Spleen (tissue), 11 donors: ENCODE data around the gene RNF114. TPM values are rescaled to one million over a fixed set of nuclear protein-coding genes. Genes with fewer than 3 reads are reported as not detected.
A peak's percentile ranks its signal among the peaks of the same experiment; 100 is the strongest.

Experiments
- DNase-seq: peaks from one replicate; pipeline ENCODE4 v3.0.0-alpha.2; 2020
- H3K27ac ChIP-seq, 8 donors: fragments of 200-600 bp; sonication (generic) in 7 of 8; 1 replicate in 4 of 8; 2 replicates in 4 of 8; pipeline versions ENCODE4 v1.5.0 to v1.8.0; 2016 to 2021; ENCODE audit warnings: inconsistent platforms in 4 of 8, mild to moderate bottlenecking in 4 of 8, moderate library complexity in 1 of 8
- H3K27me3 ChIP-seq, 7 donors: fragments of 200-600 bp; sonication (generic) in 6 of 7; replicated peaks in 1 of 7; 1 replicate in 4 of 7; 2 replicates in 3 of 7; pipeline versions ENCODE4 v1.5.0 to v1.8.0; 2016 to 2021; ENCODE audit warnings: inconsistent platforms in 3 of 7, mild to moderate bottlenecking in 1 of 7
- H3K36me3 ChIP-seq, 6 donors: fragments of 200-600 bp; sonication (generic) in 5 of 6; 1 replicate in 4 of 6; 2 replicates in 2 of 6; pipeline versions ENCODE4 v1.5.0 to v1.8.0; 2016 to 2021; ENCODE audit warnings: inconsistent platforms in 2 of 6
- H3K4me1 ChIP-seq, 6 donors: fragments of 200-600 bp; sonication (generic) in 5 of 6; 1 replicate in 3 of 6; 2 replicates in 3 of 6; pipeline versions ENCODE4 v1.5.0 to v1.8.0; 2016 to 2021; ENCODE audit warnings: inconsistent platforms in 3 of 6
- H3K4me3 ChIP-seq, 8 donors: fragments of 200-600 bp; sonication (generic) in 7 of 8; 1 replicate in 4 of 8; 2 replicates in 4 of 8; pipeline versions ENCODE4 v1.5.0 to v1.8.0; 2016 to 2021; ENCODE audit warnings: inconsistent platforms in 4 of 8, mild to moderate bottlenecking in 4 of 8, moderate library complexity in 2 of 8
- H3K9me3 ChIP-seq, 8 donors: fragments of 200-600 bp; sonication (generic) in 7 of 8; 1 replicate in 4 of 8; 2 replicates in 4 of 8; pipeline versions ENCODE4 v1.5.0 to v1.8.0; 2016 to 2021; ENCODE audit warnings: inconsistent platforms in 4 of 8
- POLR2A ChIP-seq, 3 donors: fragments of 450-650 bp; IDR thresholded peaks; one replicate each; pipeline ENCODE4 v1.5.1; 2017; ENCODE audit warnings: antibody characterized with exemption in 3 of 3, mild to moderate bottlenecking in 1 of 3
- POLR2AphosphoS5 ChIP-seq, 3 donors: sonication (generic); formaldehyde crosslinking; IDR thresholded peaks; one replicate each; pipeline ENCODE4 v1.5.1; 2017; ENCODE audit warnings: antibody characterized with exemption in 3 of 3
- WGBS, 5 donors: extraction: QIAGEN DNeasy Blood & Tissue Kit in 3 of 5; methylation state at CpG; one replicate each; pipeline versions ENCODE4 v1.1.5 to v1.1.7; 2013 to 2018; 5-methylcytosine and 5-hydroxymethylcytosine counted together
- intact Hi-C: fragments of 100-400 bp; cut with DNase I; formaldehyde crosslinking; loops from one replicate; pipeline ENCODE4 v1.15.0; 2023; ENCODE audit warnings: low total_unique reads
- polyA plus RNA-seq, 3 donors: library from polyadenylated mRNA; stranded (reverse); fragments of 200-250 nt; gene quantifications; one replicate each; pipeline ENCODE4 v1.2.1, GENCODE V29; 2013
- total RNA-seq, 7 donors: library from RNA; depleted of rRNA in 3 of 7; stranded (reverse); fragments of >200 nt in 3 of 7; fragmentation: NEBNext Ultra II Directional in 4 of 7; extraction: Animal tissue kit (Norgen Biotek cat#: 25700) in 4 of 7; gene quantifications; one replicate each; pipeline versions ENCODE4 v1.1.0 to v1.2.1, GENCODE V29; 2016 to 2021
- TF ChIP-seq, protein P1 (sequence below), 11 experiments: fragments of 200-600 bp in 7 of 11; fragments of 450-650 bp in 4 of 11; sonication (generic) in 4 of 11; IDR thresholded peaks in 8 of 11; conservative IDR thresholded peaks in 3 of 11; 1 replicate in 7 of 11; 2 replicates in 4 of 11; pipeline versions ENCODE4 v1.4.0 to v1.8.0; 2016 to 2021; ENCODE audit warnings: antibody characterized with exemption in 11 of 11, inconsistent platforms in 4 of 11, mild to moderate bottlenecking in 1 of 11
- donor health status: healthy with polysubstance abuse.
- donor health status: DM: no; HTN: no; CAD: no; lungs with moderate emphysema.
- donor health status: DM: no; HTN: no; CAD: no.
- donor health status: Bipolar disorder and iron deficiency.
- donor health status: healthy.
- donor health status: DM: no; HTN: no; CAD: no.
- donor health status: DM: yes; HTN: yes; CAD: no.

The RNF114 gene
- total and polyA plus RNA-seq, 10 donors, result 35.5 to 246 (median 108) TPM

DNA sequence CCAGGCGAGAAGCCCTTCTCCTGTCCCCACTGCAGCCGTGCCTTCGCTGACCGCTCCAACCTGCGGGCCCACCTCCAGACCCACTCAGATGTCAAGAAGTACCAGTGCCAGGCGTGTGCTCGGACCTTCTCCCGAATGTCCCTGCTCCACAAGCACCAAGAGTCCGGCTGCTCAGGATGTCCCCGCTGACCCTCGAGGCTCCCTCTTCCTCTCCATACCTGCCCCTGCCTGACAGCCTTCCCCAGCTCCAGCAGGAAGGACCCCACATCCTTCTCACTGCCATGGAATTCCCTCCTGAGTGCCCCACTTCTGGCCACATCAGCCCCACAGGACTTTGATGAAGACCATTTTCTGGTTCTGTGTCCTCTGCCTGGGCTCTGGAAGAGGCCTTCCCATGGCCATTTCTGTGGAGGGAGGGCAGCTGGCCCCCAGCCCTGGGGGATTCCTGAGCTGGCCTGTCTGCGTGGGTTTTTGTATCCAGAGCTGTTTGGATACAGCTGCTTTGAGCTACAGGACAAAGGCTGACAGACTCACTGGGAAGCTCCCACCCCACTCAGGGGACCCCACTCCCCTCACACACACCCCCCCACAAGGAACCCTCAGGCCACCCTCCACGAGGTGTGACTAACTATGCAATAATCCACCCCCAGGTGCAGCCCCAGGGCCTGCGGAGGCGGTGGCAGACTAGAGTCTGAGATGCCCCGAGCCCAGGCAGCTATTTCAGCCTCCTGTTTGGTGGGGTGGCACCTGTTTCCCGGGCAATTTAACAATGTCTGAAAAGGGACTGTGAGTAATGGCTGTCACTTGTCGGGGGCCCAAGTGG is 51.9 kb downstream of the RNF114 start:
- WGBS, 5 donors, result 77 to 86% (median 82%) methylated on average over 18 of the region's 18 CpGs
- H3K27ac ChIP-seq, result peak overlapping the region in 7 of 8 donors; percentile 32 to 82 (median 75)
- H3K4me1 ChIP-seq, result peaks cover under 1 to 75% (median 40%) of the 10 kb centered on the region in 6 donors
- peaks cover 0 to 13% (median 0%) of the 10 kb centered on the region in 6 donors for H3K36me3 ChIP-seq
- peaks cover 0 to 2% (median 0%) of the 10 kb centered on the region in 7 donors for H3K27me3 ChIP-seq
- no peaks in the 10 kb centered on the region for H3K9me3 ChIP-seq
- TF ChIP-seq POLR2AphosphoS5 (IDR thresholded peaks at IDR 0.05), result no peak
- TF ChIP-seq POLR2A (IDR thresholded peaks at IDR 0.05), result no peak
- TF ChIP-seq, protein P1, sequence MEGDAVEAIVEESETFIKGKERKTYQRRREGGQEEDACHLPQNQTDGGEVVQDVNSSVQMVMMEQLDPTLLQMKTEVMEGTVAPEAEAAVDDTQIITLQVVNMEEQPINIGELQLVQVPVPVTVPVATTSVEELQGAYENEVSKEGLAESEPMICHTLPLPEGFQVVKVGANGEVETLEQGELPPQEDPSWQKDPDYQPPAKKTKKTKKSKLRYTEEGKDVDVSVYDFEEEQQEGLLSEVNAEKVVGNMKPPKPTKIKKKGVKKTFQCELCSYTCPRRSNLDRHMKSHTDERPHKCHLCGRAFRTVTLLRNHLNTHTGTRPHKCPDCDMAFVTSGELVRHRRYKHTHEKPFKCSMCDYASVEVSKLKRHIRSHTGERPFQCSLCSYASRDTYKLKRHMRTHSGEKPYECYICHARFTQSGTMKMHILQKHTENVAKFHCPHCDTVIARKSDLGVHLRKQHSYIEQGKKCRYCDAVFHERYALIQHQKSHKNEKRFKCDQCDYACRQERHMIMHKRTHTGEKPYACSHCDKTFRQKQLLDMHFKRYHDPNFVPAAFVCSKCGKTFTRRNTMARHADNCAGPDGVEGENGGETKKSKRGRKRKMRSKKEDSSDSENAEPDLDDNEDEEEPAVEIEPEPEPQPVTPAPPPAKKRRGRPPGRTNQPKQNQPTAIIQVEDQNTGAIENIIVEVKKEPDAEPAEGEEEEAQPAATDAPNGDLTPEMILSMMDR (IDR thresholded peaks at IDR 0.05 in 8 of 11, conservative IDR thresholded peaks at IDR 0.05 in 3 of 11), result no peak
- H3K4me3 ChIP-seq, result no peak overlapping the region
- intact Hi-C loops, result no loop called here
- DNase-seq, result no peak

GRCh38 chr20:49989234-49990065 is 53.3 kb downstream of the RNF114 start:
- Histone ChIP-seq H3K36me3 (peaks cover 0 to 13% (median 0%) of the 10 kb centered on the region in 6 donors), H3K4me3 (no peak overlapping the region), H3K4me1 (peaks cover 3 to 74% (median 41%) of the 10 kb centered on the region in 6 donors), H3K9me3 (no peaks in the 10 kb centered on the region), H3K27ac (peak overlapping the region in 7 of 8 donors; percentile 48 to 82 (median 75)), H3K27me3 (no peaks in the 10 kb centered on the region)
- DNase-seq, result no peak
- intact Hi-C loops, result no loop called here
- 33 to 44% (median 37%) methylated on average over 20 to 22 of the region's 22 CpGs for WGBS, 5 donors
- TF ChIP-seq POLR2AphosphoS5 (IDR thresholded peaks at IDR 0.05) (peak; percentile 22 to 66 (median 44)), POLR2A (IDR thresholded peaks at IDR 0.05) (no peak)
- TF ChIP-seq, protein P1 (IDR thresholded peaks at IDR 0.05 in 8 of 11, conservative IDR thresholded peaks at IDR 0.05 in 3 of 11), result no peak

GRCh38 chr20:49990271-49990720 is 54.1 kb downstream of the RNF114 start:
- DNase-seq, result no peak
- H3K36me3 ChIP-seq, result peaks cover 0 to 13% (median 0%) of the 10 kb centered on the region in 6 donors
- H3K4me1 ChIP-seq, result peaks cover 3 to 73% (median 38%) of the 10 kb centered on the region in 6 donors
- intact Hi-C loops, result no loop called here
- H3K27me3 ChIP-seq, result no peaks in the 10 kb centered on the region
- H3K27ac ChIP-seq, result peak overlapping the region in 7 of 8 donors; percentile 48 to 82 (median 75)
- H3K4me3 ChIP-seq, result no peak overlapping the region
- no peak for TF ChIP-seq POLR2AphosphoS5 (IDR thresholded peaks at IDR 0.05)
- TF ChIP-seq POLR2A (IDR thresholded peaks at IDR 0.05), result no peak
- TF ChIP-seq, protein P1 (IDR thresholded peaks at IDR 0.05 in 8 of 11, conservative IDR thresholded peaks at IDR 0.05 in 3 of 11), result no peak
- WGBS, 5 donors, result 75 to 81% (median 79%) methylated on average over 9 of the region's 9 CpGs
- no peaks in the 10 kb centered on the region for H3K9me3 ChIP-seq
